T-helper 9 cell (primary cell): ENCODE results near the gene MEGF11.

ENCODE experiments used
- DNase-seq: peaks from one replicate; pipeline ENCODE4 v3.0.0-alpha.2; 2020
- total RNA-seq, 2 donors: gene quantifications; one replicate each; lab custom pipeline; 2026; lab: John Stamatoyannopoulos, UW

Gene MEGF11
- total RNA-seq, result 0 to 0.07 reads per million in 2 donors

DNA sequence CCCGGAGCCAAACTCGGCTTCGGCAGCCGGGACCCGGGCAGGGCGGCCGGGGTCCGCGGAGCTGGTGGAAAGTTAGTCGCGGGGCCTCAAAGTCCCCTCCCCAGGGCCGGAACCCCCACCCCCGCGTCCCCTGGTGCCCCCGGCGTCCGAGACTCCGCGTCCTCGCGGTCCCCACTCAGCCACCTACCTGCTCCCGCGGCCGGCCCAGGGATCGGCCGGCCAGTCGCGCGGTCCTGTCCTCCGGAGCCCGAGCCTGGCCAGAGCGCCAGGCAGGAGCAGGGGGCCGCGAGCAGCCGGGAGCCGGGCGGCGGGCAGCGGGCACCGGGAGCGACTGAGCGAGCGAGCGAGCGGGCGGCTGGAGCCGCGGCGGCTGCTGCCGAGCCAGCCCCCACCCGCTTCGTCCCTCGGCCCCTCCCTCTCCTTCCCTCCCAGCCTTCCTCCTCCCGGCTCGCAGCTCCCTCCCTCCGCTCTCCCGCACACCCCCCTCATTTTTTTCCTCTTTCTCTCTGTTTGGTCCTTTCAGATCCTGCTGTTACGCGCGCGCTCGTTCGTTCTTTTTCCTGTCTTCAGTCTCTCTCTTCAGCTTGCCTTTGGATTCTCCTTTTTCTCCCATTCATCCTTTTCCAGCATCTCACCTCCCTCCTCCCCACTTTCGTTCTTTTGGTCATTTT, at the start of gene MEGF11:
TSS of gene MEGF11 (minus strand) at position 333 of the 671 bp plus-strand sequence. CDS start 125,347 bp downstream, outside the sequence.
- no peak for DNase-seq

DNA sequence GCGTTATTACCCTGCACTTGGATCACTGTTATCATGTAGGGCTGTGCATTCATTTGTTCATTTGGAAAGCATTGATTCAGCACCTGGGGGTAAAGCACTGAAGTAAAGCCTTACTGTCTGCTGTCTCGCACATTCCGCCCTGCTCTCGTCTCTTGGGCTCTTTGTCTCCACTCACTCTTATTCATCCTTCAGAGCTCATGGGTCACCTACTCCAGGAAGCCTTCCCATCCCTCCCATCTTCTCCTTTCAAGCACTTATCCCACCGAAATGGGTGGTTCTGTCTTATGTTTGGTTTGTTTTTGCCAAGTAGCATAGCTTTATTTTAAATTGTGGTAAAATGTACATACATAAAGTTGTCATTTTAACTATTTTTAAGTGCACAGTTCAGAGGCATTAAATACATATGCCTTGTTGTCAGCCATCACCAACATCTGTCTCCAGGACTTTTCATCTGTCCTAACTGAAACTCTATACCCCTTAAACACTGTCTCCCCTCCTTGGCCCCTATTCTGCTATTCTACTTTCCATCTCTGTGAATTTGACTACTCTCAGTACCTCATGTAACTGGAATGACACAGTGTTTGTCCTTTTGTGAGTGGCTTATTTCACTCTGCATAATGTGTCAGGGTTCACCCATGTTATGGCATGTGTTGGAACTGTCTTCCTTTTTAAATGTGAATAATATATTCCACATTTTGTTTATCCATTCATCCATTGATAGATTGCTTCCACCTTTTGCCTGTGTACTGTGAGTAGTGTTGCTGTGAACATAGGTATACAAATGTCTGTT, 49.1 kb upstream of the MEGF11 start:
- no peak for DNase-seq

DNA sequence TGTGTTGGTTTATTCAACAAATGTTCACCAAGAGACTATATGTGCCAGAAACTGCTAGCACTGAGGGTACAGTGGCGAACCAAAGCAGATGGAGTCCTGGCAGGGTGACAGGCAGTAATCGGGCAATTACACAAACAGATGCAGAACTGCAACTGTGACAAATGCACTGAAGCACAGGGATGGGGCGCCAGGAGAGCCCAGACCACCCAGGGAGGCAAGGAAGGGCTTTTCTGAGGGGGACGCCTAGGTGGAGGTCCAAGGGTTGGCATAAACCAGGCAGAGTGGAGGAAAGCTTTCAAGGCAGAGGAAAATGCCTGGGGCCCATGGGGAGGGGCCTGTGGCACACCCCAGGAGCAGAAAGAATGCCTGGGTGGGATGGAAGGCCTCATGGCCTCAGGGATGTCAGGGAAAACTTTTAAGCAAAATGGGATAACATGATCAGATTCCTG, 45.3 kb upstream of the MEGF11 start:
- DNase-seq, result no peak

DNA sequence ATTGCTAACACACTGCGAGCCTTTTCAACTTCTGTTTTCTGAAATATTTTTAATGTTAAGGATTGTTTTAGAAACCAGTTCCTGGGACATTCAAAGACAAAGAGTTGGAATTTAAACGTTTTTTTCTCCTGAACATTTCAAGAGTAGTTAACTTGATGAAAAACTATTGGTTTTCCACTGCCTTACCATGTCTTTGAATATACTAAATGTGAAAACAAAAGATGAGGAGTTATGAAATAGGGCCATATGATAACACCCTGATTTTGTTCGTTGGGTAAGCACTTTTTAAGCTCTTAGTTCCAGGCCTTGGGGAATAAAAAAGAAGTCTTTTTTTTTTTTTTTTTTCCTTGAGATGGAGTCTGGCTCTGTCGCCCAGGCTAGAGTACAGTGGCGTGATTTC, 42.6 kb upstream of the MEGF11 start:
- no peak for DNase-seq

DNA sequence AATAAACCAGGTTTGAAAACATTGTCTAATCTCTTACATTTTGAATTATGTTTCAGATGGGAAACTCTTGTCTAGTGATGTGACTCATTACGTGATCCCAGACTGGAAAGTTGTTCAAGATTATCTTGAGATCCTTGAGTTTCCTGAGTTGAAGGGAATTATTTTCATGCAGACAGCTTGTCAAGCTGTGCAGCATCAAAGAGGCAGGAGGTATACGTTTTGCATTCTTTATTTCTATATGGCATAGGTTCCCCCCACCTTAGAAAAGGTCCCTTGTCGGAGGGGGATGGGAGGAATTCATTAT, 41.3 kb upstream of the MEGF11 start:
- no peak for DNase-seq

DNA sequence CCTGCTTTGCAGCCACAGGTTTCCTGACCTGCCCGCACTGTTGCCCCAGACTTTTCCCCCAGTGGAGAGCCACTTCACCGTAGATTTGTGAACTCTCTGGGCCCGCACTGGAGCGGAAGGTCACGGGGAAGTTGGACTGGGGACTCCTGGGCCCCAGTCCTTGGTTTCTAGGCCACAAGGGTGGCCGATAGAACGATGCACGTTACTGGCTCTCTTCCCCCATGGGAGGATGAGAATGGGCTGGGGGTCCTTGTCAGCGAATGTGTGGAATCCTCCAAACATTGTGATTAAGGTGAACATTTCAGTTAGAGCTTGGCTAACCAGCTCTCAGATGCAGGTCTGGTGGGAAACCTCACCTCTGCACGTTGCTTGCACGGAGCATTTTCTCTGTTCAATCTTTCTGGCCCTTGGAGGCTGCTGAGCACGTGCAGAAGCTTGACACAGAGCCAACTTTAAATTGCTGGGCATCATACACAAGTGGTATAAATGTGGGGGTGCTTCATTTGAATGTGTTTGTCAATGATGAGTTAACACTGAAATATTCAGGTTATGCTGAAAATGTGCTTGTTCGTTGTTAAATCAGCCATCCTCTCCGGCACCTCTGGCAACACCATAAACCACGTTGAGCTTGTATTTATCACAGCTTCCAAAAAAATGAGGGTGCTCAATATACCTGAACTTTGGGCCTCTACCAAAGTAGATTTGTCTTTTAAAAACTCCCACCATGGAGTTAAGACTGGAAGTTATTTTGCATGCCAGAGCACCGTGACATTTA, 40.8 kb upstream of the MEGF11 start:
- no peak for DNase-seq

DNA sequence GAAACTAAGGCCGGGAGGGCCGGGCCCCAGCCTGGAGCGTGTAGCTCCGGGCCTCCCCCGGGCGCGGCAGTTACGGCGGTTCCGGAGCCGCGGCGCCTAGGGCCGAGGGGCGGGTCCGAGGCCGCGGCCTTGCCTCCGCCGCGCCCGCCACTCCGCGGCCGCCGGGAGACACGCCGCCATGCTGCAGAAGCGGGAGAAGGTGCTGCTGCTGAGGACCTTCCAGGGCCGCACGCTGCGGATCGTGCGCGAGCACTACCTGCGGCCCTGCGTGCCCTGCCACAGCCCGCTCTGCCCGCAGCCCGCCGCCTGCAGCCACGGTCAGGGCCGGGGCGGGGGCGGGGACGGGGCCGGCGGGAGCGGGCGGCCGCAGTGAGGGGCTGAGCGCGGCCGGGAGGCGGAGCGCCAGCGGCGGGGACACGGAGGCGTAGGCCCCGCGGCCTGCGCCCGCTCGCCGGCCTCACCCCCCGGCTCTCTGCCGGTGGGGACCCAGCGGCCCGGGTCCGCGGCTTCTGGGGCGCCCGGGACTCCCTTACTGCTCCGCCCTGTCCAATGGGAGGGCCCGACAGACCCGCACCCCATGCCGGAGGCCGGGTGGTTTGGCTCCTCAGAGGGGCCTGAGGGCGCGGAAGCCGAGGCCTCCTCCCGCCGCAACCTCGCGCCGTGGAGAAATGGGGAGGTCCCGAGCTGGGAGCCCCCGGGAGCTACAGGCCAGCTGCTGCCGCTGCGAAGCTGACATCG, 40.0 kb upstream of the MEGF11 start, which contains the start of gene DIS3L:
TSS of gene DIS3L (plus strand) at position 150 of the 738 bp plus-strand sequence. CDS start at position 179, 29 bp downstream.
- peak; percentile 43 for DNase-seq

DNA sequence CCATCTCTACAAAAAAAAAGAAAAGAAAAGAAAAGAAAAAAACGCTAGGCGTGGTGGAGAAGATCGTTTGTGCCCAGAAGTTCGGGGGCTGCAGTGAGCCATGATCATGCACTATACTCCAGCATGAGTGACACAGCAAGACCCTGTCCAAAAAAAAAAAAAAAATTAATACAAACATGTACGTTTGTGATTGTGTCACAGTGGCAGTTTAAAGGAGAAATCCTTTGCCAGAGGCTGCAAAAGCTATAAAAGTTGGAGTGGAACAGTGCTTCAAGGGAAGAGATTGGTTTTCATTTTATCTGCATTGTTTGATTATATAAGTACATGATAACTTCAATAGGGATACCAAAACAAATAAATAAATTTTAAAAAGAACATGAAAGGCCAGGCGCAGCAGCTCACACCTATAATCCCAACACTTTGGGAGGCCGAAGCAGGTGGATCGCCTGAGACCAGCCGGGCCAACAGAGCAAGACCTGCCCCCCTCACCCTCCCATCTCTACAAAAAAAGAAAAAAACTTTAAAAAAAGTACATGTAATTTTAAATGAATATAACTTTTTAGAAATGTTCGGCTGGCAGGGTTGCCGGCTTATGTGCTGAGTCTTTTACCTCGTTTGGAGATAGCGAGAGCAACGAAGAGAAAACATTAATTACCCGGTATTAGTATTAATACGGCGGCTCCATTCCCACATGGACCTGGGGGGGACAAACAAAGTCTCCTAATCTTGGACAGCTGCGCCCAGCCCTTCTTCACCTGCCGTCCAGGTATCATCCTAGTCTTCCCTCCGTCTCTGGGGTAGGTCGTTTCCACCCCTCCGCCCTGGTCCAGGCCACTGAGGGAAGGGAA, 39.2 kb upstream of the MEGF11 start:
- no peak for DNase-seq

DNA sequence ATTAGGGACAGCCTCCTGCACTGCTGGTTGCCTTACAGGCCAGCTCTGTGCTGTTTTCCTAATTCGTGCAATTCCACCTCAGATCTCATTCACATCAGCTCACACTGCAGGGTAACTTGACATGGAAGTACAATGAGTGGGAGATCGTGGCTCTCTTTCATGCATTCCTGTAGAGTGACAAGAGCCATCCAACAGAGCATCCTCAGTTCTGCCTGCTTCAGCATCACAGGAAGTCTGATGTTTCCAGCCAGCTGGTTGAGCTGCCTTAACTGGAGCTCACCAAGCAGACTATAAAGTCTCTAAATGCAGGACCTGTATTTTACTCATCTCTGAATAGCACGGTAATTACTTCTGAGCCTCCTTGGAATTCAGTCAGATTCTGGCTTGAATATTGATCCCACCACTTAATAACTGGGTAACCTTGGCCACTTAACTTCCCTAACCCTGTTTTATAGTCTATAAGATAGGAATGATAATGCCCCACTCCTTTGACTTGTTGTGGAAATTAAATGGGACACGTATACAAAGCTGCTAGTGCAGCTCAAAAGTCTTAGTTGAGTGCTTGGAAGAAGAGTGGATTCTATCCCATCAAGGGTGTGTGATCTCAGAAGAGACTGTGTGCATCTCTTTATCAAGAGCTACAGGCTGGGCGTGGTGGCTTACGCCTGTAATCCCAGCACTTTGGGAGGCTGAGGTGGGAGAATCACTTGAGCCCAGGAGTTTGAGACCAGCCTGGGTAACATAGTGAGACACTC, 38.4 kb upstream of the MEGF11 start:
- DNase-seq, result no peak

DNA sequence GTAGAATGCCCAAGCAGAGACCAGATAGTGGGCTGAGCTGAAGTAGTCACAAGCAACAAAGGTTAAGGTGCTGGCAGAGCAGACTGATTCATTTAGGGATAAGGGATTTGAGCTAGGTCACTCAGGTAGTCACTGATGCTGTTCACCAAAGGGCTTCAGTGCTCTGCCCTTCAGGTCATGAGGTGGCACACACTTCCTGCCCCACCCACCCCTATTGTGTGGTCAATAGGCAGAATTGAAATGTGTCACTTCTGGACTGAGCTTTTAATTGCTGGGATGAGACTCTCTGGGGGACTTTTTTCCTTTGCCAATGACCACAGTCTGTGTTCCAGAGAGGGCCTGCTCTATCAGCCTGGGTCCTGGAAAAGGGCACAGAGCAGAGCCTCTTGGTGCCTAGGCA, 37.0 kb upstream of the MEGF11 start:
- DNase-seq, result no peak

DNA sequence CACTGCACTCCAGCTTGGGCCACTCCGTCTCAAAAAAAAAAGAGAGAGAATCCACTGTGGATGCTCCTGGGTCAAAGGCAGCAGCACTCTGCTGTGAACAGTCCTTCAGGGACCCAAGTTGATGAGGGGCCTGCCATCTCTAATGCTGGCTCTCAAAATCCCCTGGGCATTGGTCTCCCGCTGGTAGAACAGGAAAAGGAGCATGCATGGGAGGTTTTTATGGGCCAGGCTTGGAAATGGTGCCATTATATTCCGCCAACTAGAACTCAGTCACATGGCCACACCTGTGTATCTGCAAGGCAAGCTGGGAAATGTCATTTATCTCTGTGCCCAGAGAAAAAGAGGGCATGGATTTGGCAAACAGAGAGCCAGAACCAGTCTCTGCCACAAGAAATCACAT, 36.5 kb upstream of the MEGF11 start:
- DNase-seq, result no peak

DNA sequence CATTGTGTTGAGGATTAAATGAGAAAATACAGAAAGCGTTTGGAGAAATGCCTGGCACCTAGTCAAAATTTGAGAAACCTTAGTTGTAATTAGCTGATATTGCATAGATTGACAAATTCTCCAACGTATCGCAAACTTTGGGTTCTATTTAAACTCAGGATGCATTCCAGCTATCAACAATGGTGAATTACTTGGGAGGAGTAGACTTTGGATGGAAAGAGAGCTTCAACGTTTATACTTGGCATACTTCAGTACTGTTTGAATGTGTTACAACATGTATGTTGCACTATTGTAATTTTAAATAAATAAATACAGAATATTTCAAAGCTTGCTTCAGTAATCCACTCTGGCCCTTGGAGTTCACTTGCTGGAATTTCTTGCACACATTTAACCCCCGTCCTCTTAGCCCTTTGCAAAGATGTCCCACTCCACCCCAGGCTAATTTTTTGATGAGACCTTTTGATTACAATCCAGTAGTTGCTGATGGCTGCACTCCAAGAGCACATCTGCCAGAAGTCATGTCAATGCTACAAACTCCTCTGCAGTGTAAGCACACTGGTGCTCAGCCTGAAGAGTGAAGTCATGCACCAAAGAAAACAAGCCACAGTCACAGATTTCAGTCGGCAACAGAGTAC, 35.1 kb upstream of the MEGF11 start:
- DNase-seq, result no peak

DNA sequence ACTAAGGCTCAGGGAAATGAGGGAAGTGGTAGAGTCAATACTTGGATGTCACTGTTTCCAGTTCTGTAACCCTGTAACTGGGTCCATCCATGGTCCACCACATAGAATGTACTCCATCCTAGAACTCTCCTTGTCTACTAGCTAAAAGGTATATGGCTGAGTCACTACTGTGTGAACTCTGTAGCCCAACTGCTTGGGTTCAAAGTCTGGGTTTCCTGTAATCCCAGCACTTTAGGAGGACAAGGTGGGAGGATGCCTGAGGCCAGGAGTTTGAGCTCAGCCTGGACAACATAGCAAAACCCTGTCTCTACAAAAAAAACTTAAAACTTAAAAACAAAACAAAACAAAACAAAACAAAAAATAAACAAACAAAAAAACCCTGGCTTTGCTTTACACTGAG, 34.5 kb upstream of the MEGF11 start:
- DNase-seq, result no peak

DNA sequence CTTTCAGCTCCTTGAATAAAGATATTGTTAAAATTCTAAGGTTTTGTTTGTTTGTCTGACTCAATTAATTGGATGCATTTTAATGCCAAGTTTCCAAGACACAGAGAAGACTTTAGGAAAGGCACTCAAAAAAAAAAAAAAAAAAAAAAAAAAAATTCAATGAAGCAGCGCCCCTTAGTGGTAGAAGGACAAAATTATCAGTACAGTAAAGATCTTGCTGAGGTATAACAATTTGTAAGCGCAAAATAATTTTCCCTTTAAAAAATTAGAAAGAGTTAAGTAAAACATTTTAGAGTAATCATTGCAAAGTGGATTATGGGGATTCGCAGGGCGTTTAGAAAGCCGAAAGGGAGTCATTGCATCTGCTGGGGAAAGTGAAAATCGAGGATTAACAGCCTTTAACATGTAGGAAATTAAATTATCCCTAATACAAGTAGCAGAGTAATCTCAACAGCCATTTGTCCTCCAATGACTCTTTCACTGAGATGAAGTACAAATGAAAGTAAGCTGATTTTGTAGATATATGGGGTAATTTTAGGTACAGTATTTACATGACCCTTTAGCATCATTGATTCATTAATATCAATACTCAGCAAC, 34.0 kb upstream of the MEGF11 start:
- DNase-seq, result no peak

DNA sequence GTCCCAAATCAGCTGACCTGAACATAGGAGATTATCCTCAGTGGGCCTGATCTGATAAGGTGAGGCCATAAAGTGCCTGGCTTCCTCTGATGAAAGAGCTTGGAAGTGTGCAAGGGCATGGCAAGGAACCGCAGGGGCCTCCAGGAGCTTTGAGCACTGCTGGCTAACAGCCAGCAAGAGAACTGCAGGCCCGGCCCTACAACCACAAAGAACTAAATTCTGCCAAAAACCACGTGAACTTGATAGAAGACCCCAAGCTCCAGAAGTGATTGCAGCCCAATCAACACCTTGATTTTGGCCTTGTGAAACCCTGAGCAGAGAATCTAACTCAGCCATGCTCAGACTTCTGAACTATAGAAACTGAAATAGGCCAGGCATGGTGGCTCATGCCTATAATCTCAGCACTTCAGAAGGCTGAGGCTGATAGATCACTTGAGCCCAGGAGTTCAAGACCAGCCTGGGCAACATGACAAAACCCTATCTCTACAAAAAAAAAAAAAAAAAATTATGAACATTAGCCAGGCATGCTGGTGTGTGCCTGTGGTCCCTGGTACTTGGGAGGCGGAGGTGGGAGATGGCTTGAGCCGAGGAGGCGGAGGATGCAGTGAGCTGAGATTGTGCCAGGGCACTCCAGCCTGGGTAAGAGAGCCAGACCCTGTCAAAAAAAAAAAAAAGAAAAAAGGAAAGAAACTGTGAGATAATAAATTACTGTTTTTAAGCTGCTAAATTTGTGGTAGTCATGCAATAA, 32.2 kb upstream of the MEGF11 start:
- DNase-seq, result no peak

DNA sequence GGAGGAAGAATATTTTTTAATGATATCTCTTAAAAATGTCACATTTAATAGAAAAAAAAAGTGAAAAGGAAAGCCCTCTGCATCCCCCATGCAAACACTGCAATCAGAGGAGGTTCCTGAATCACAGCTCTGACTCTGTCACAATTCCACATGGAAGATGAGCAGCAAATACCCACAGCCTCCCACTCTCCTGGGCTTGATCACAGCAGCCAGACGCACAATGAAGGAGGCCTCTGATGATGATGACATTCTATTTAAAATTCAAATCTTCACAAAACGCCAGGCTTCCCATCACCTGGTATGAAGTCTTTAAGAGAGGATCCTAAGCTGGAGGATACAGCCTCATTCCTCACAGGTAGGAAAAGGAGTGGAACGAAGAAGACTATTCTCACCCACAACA, 30.7 kb upstream of the MEGF11 start:
- DNase-seq, result no peak

DNA sequence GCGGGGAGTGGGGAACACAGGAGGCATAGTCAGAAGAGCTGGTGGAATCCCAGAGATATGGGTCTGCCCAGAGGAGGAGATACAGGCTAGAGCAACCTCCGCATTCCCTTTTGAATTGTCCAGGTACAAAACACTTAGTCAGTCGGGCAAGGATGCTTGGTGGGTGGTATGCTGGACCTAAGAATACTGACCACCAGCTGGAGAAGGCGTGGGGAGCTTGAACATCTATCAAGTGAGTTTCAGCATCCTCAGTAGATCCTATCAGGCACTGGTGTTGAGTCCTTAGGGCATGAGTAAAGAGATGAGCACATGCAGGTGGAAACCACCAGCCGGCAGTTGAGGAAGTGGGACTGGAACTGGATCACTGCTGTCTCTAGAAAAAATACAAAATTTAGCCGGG, 25.1 kb upstream of the MEGF11 start:
- no peak for DNase-seq

DNA sequence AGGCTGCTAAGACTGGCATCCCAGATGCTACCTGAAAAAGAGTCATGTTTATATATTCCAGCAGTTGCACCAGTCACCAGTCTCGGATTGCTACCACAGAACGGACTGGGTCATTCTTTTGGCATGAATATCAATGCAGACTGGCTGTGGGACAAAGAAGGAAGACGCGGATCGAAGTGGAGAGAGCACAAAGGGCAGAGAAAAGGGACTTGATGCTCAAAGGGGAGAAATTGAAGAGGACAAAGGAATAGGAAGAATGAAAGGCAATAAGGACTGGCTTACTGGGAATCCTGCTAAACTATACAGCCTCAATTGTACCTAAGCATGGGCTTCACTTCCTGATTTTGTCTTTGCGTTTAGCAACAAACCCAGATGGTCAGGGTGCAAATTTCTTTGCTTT, 24.5 kb upstream of the MEGF11 start:
- no peak for DNase-seq

DNA sequence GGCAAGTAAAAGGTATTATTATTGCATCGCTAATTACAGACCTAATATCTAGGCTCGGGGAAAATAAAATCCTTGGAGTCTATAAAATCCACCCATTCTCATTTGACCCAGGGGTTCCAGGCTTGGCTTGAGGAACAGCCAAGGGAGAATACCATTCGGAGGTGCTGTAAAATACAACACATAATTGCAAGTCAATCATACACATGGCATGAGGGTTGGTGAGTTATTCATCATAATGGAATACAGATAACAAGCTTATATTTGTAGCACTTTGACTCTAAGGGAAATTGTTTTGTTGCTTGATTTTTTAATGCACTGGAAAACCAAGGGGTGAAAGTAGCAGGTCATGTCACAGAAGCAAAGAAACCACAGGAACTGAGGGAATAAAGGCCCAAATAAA, 23.0 kb upstream of the MEGF11 start:
- no peak for DNase-seq
